Mesothelial cell of epicardium (in vitro differentiated cells): ENCODE data around the gene GNE. TPM values are rescaled to one million over a fixed set of nuclear protein-coding genes. Genes with fewer than 3 reads are reported as not detected.
"Not testable (repeated sequence)": the region's sequence is repeated elsewhere in the genome, so short reads cannot be mapped to it uniquely, and the experiment has no call there.

Source experiments
- DNase-seq, 2 experiments: peaks; one replicate each; pipeline ENCODE4 v3.0.0; 2021; ENCODE audit warnings: low spot score in 2 of 2; ENCODE audit not compliant: unreplicated experiment in 2 of 2
- H3K27ac Mint-ChIP-seq: 2 replicates; pipeline ENCODE4 v1.8.0; 2021; ENCODE audit warnings: mixed read lengths
- H3K27me3 Mint-ChIP-seq: 2 replicates; pipeline ENCODE4 v1.8.0; 2021; ENCODE audit warnings: low read depth, mixed read lengths
- H3K36me3 Mint-ChIP-seq: 2 replicates; pipeline ENCODE4 v1.8.0; 2021; ENCODE audit warnings: mixed read lengths
- H3K4me1 Mint-ChIP-seq: 2 replicates; pipeline ENCODE4 v1.8.0; 2021; ENCODE audit warnings: mixed read lengths
- H3K4me3 Mint-ChIP-seq: 2 replicates; pipeline ENCODE4 v1.8.0; 2021; ENCODE audit warnings: mild to moderate bottlenecking, moderate library complexity, mixed read lengths
- H3K9me3 Mint-ChIP-seq: 2 replicates; pipeline ENCODE4 v1.8.0; 2021; ENCODE audit warnings: mixed read lengths
- total RNA-seq: library from RNA; stranded (reverse); gene quantifications from 3 replicates; pipeline ENCODE4 v1.2.1, GENCODE V29; 2021
- TF ChIP-seq, protein P1 (sequence below): fragments of 200-600 bp; sonication (generic); IDR thresholded peaks from one replicate; pipeline ENCODE4 v1.5.0; 2021; ENCODE audit warnings: antibody characterized with exemption; ENCODE audit not compliant: unreplicated experiment

The GNE gene
- total RNA-seq, 1 donor from 2014 or later = 12.1 TPM

DNA sequence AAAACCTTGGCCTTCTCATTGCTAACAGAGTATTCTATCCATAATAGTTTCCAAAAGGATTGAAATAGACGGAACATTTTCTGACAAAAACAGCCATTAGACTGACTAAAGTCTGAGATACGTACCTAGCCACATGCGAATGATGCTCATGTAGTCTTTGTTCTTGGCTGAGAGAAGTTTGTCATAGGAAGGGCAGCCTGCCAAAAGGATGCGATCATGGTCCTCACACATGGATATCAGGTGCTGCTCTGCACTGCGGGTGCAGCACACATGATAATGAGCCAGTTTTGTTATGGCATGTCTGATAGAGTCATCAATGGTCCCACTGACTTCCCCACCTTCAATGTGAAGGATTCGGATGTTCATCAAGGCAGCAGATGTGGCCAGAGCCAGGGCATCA lies 12.3 kb downstream of the GNE start:
- no peak for DNase-seq
- TF ChIP-seq, protein P1, sequence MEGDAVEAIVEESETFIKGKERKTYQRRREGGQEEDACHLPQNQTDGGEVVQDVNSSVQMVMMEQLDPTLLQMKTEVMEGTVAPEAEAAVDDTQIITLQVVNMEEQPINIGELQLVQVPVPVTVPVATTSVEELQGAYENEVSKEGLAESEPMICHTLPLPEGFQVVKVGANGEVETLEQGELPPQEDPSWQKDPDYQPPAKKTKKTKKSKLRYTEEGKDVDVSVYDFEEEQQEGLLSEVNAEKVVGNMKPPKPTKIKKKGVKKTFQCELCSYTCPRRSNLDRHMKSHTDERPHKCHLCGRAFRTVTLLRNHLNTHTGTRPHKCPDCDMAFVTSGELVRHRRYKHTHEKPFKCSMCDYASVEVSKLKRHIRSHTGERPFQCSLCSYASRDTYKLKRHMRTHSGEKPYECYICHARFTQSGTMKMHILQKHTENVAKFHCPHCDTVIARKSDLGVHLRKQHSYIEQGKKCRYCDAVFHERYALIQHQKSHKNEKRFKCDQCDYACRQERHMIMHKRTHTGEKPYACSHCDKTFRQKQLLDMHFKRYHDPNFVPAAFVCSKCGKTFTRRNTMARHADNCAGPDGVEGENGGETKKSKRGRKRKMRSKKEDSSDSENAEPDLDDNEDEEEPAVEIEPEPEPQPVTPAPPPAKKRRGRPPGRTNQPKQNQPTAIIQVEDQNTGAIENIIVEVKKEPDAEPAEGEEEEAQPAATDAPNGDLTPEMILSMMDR = no peak
- Mint-ChIP-seq H3K9me3 (no peaks in the 10 kb centered on the region), H3K4me3 (no peak overlapping the region), H3K27me3 (no peaks in the 10 kb centered on the region), H3K36me3 (peaks cover 10% of the 10 kb centered on the region), H3K27ac (no peak overlapping the region), H3K4me1 (no peaks in the 10 kb centered on the region)

DNA sequence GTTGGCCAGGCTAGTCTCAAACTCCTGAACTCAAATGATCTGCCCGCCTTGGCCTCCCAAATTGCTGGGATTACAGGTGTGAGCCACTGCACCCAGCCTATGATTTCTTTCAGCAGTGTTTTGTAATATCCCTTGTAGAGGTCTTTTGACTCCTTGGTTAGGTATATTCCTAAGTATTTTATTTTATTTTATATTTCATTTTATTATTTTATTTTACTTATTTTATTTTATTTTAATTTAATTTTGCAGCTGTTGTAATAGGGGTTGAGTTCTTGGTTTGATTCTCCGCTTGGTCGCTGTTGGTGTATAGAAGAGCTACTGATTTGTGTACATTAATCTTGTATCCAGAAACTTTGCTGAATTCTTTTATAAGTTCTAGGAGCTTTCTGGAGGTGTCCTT lies 18.6 kb downstream of the GNE start:
- not testable (repeated sequence) for H3K27me3 Mint-ChIP-seq, H3K27ac Mint-ChIP-seq, H3K4me3 Mint-ChIP-seq, DNase-seq, H3K4me1 Mint-ChIP-seq
- H3K36me3 Mint-ChIP-seq = peaks cover 32% of the 10 kb centered on the region
- H3K9me3 Mint-ChIP-seq = peaks cover 10% of the 10 kb centered on the region

DNA sequence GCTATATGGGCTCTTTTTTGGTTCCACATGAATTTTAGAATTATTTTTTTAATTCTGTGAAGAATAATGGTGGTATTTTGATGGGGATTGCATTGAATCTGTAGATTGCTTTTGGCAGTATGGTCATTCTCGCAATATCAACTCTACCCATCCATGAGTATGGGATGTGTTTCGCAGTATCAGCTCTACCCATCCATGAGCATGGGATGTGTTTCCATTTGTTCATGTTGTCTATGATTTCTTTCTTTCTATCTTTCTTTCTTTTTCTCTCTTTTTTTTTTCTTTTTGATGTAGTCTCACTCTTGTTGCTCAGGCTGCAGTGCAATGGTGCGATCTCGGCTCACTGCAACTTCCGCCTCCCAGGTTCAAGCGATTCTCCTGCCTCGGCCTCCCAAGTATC lies 19.0 kb downstream of the GNE start:
- peaks cover 32% of the 10 kb centered on the region for H3K36me3 Mint-ChIP-seq
- H3K4me1 Mint-ChIP-seq, H3K27me3 Mint-ChIP-seq, H3K4me3 Mint-ChIP-seq, H3K27ac Mint-ChIP-seq, DNase-seq: not testable (repeated sequence)
- H3K9me3 Mint-ChIP-seq = peaks cover 10% of the 10 kb centered on the region

DNA sequence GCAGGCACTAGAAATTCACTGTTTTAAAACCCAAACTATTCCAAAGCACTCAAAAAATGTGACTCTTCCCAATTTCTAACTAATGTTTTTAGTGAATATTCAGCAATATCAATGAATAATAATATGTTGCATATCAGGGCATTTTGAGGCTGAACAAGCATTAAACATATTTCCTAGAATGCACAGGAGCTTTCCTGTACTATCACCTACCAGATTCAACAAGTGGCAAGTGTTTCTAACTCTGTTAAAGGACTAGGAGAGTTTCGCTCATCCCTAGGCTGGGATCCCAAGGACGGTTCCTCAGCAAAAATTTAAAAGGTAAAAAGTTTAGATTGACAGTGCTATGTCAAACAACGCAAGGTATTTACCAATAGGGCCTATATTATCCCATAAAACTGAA lies 21.0 kb downstream of the GNE start:
- Mint-ChIP-seq H3K4me3 (no peak overlapping the region), H3K36me3 (peaks cover 44% of the 10 kb centered on the region), H3K4me1 (no peaks in the 10 kb centered on the region), H3K27ac (no peak overlapping the region), H3K9me3 (peaks cover 10% of the 10 kb centered on the region), H3K27me3 (no peaks in the 10 kb centered on the region)
- TF ChIP-seq, protein P1 = no peak
- no peak for DNase-seq

DNA sequence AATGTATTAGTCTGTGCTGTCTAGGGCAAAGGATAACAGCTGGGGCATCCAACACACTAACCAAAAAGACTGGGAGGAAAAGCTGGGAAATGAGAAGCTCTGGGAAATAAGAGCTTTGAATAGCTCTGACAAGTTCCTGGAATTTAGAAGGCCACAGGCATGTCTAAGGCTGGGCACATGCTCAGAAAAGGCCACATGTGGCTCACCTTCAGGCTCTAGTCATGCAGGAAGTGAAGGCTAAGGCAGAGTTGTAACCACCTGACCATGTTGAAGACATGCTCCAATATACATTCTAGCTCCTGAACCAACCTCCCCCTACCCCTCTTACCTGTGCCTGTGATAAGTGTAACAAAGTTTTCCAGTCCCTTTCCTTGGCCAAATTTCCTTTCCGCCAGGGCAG lies 35.8 kb downstream of the GNE start:
- Mint-ChIP-seq H3K27ac (no peak overlapping the region), H3K36me3 (peaks cover 45% of the 10 kb centered on the region), H3K4me3 (no peak overlapping the region), H3K9me3 (peaks cover 10% of the 10 kb centered on the region), H3K27me3 (no peaks in the 10 kb centered on the region), H3K4me1 (no peaks in the 10 kb centered on the region)
- no peak for DNase-seq
- TF ChIP-seq, protein P1 = no peak

DNA sequence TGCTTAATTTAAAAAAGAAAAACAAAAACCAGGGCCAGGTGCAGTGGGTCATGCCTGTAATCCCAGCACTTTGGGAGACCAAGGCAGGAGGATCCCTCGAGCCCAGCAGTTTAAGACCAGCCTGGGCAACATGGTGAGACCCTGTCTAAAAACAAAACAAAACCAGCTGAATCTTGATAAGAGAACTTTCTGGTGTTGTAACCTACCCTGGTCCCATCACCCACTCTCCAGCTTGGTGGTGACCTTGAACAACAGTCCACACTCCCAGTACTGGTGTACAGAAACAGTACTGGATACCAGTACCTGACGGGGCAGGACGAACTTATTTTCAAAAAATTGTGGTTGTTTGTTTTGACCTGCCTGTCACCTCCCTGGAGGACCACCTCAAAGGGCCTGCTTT lies 36.6 kb downstream of the GNE start:
- no peak overlapping the region for H3K4me3 Mint-ChIP-seq
- no peaks in the 10 kb centered on the region for H3K4me1 Mint-ChIP-seq
- no peak for DNase-seq
- TF ChIP-seq, protein P1 = no peak
- no peaks in the 10 kb centered on the region for H3K27me3 Mint-ChIP-seq
- H3K36me3 Mint-ChIP-seq = peaks cover 46% of the 10 kb centered on the region
- peaks cover 10% of the 10 kb centered on the region for H3K9me3 Mint-ChIP-seq
- H3K27ac Mint-ChIP-seq = no peak overlapping the region

DNA sequence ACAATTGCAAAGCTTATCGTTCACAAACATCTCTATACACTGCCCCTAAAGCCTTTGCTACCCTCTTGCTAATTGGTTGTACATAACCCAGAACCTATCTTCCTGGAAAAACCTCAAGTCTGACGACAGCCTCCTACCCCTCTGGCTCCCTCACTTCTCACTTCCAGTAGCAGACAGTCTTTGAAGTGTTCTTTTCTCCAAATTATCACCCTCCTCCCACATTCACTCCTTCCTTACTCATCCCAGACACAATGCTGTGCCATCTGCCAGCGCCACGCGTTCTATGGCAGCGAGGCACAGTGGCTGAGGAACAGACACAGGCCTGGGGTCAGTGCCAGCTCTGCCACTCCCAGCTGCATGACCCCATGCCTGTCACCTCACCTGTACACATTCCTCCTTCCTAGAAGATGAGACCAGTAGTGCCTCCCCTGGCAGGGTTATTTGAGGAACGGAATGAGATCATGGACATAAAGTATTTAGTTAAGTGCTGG lies 39.8 kb downstream of the GNE start:
- no peaks in the 10 kb centered on the region for H3K4me1 Mint-ChIP-seq

More for the DNA sequence above, 39.8 kb downstream of the GNE start:
- H3K9me3 Mint-ChIP-seq = peaks cover 10% of the 10 kb centered on the region
- no peak overlapping the region for H3K27ac Mint-ChIP-seq
- no peak for DNase-seq
- TF ChIP-seq, protein P1 = no peak
- no peaks in the 10 kb centered on the region for H3K27me3 Mint-ChIP-seq
- no peak overlapping the region for H3K4me3 Mint-ChIP-seq
- H3K36me3 Mint-ChIP-seq = peaks cover 46% of the 10 kb centered on the region
